Measurements from ENCODE around the gene ACCSL.

ACCSL gene

DNA sequence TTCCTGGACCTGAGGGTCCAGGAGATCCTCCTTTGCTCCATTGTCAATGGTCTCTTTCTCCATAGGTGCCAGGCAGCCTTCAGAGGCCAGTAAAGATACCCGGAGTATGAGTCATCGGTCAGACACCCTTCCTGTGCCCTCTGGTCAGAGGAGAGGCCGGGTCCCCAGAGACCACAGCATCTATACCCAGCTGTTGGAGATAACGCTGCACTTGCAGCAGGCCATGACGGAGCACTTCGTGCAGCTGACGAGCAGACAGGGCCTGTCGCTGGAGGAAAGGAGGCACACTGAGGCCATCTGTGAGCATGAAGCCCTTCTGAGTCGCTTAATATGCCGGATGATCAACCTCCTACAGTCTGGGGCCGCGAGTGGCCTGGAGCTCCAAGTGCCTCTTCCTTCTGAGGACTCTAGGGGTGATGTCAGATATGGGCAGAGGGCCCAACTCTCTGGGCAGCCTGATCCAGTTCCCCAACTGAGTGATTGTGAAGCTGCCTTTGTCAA, at the start of gene ACCSL:
ACCSL (plus strand) TSS at position 51 of the 501 bp plus-strand sequence; CDS start at position 107, 56 bp downstream.
- Mint-ChIP-seq H3K27me3 (ENCODE audit: low read depth) (peaks cover 12% of the 10 kb centered on the region), H3K36me3 (ENCODE audit: low read depth) (no peaks in the 10 kb centered on the region), H3K27ac (no peak within 1 kb of the TSS), H3K9me3 (no peaks in the 10 kb centered on the region), H3K4me1 (ENCODE audit: low read depth) (no peaks in the 10 kb centered on the region), H3K4me3 (no peak within 1 kb of the TSS)
- DNase-seq (ENCODE audit: low spot score), result no peak

DNA sequence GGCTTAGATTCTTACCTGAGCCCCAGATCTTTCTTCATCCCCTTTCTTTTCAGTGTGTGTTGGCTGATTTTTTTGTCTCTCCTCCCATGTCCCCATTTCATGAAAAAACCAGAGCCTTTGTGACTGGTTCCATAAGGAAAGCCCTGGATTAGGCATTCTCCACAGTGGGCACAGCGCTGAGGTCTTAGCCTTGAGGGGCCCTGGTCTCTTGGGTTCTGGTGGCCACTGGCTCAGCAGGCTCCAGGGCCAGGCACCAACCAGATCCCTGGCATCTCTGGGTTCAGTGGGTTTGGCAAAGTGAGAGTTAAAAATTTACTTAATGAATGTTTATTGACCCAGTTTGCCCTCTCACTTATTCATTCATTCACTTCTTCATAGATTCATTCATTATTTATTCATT, 49.5 kb upstream of the ACCSL start:
- Mint-ChIP-seq H3K36me3 (ENCODE audit: low read depth) (no peaks in the 10 kb centered on the region), H3K4me1 (ENCODE audit: low read depth) (no peaks in the 10 kb centered on the region), H3K4me3 (no peak overlapping the region)

DNA sequence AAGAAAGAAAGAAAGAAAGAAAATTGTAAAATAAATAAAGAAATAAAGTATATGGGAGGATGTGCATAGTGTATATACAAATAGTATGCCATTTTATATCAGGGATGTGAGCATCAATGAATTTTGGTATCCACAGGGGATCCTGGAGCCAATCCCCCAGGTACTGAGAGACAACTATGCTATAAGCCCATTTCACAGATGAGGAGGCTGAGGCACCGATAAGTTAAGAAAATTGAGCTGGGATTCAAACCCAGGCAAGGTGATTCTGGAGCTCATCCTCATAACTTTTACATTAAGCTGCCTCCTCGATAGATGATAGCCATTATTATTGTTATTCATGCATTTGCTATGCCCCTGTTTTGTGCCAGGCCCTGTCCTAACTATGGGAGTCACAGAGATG, 47.0 kb upstream of the ACCSL start:
- DNase-seq (ENCODE audit: low spot score), result no peak
- Mint-ChIP-seq H3K4me1 (ENCODE audit: low read depth) (no peaks in the 10 kb centered on the region), H3K4me3 (no peak overlapping the region), H3K27ac (no peak overlapping the region), H3K27me3 (ENCODE audit: low read depth) (peaks cover 3% of the 10 kb centered on the region), H3K36me3 (ENCODE audit: low read depth) (no peaks in the 10 kb centered on the region), H3K9me3 (no peaks in the 10 kb centered on the region)

More for the DNA sequence above, 49.5 kb upstream of the ACCSL start:
- H3K9me3 Mint-ChIP-seq, result no peaks in the 10 kb centered on the region
- no peak for DNase-seq (ENCODE audit: low spot score)
- no peak overlapping the region for H3K27ac Mint-ChIP-seq
- peaks cover 3% of the 10 kb centered on the region for H3K27me3 Mint-ChIP-seq (ENCODE audit: low read depth)

DNA sequence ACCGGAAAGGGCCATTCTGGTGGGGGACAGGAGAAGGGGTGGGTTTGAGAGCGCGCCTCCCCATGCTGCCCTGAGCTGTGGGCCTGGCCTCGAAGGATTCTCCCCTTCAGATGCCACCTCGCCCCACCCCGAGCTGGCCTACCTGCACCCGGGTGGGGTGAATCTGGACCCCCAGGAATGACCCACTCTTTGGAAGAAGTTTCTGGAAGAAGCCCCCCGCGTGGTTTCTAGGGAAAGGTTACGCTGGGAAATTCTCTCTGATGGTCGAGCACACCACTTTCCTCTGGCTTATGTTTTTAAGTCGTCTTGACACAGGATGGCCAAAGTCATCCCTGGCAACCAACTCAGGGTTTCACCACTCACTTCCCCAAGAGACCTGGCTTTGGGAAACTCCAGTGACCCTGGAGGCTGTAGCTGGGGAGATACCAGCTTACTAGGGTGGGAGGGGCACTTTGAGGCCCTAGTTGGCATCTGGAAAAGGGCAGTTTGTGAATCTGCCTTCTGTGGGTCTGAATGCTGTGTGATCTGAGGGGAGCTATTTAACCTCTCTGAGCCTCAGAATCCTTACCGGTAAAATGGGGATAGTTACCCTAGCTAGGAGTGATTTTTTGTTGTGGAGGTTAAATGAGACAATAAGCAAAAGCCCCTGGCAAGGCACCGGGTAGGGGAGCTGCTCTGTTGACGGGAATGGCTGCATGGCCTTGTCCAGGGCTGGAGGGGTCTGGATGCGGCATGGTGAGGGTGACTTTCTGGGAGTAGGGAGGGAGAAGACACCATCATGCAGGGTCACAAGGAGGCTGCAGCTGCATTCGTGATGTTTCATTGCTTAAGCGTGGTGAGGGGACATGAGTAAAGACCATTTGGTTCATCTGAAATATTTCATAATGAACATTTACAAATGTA, 45.3 kb upstream of the ACCSL start:
- Mint-ChIP-seq H3K9me3 (no peaks in the 10 kb centered on the region), H3K4me1 (ENCODE audit: low read depth) (no peaks in the 10 kb centered on the region), H3K4me3 (no peak overlapping the region), H3K27ac (no peak overlapping the region), H3K27me3 (ENCODE audit: low read depth) (peaks cover 3% of the 10 kb centered on the region), H3K36me3 (ENCODE audit: low read depth) (no peaks in the 10 kb centered on the region)
- no peak for DNase-seq (ENCODE audit: low spot score)

DNA sequence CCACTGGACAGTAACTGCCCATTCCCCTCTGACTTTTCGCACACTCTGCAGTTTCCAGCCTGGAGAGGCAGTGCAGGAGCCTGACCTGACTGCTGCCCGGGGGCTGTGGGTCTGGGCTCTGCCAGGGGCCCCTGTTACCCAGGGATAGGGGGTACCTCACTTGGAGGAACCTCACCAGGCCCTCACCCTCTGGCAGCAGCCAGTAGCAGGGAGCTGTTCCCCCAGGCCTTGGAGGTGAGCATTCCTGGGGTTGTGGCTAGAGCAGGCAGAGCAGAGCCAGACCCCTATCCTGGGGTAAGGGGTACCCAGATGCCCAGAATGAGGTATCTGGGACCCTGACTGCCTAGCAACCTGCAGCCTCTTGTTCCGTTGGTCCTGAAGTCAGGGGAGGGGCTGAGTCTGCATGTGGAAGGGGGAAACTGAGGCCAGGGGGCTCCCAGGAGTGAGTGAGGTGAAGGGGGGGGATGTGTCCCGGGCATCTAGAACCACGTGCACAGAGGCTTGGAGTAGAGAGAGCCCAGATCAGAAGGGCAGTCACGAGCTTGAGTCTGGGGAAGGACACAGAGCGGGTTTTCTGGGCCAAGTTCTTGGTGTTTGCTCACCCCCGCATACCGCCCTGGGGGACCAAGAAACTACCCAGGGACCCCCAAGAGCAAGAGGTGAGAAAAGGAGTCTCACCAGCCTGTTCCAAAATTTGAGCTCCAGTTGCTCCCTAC, 43.9 kb upstream of the ACCSL start:
- Mint-ChIP-seq H3K27me3 (ENCODE audit: low read depth) (peaks cover 3% of the 10 kb centered on the region), H3K4me3 (no peak overlapping the region), H3K27ac (no peak overlapping the region), H3K9me3 (no peaks in the 10 kb centered on the region), H3K4me1 (ENCODE audit: low read depth) (no peaks in the 10 kb centered on the region), H3K36me3 (ENCODE audit: low read depth) (no peaks in the 10 kb centered on the region)
- no peak for DNase-seq (ENCODE audit: low spot score)

DNA sequence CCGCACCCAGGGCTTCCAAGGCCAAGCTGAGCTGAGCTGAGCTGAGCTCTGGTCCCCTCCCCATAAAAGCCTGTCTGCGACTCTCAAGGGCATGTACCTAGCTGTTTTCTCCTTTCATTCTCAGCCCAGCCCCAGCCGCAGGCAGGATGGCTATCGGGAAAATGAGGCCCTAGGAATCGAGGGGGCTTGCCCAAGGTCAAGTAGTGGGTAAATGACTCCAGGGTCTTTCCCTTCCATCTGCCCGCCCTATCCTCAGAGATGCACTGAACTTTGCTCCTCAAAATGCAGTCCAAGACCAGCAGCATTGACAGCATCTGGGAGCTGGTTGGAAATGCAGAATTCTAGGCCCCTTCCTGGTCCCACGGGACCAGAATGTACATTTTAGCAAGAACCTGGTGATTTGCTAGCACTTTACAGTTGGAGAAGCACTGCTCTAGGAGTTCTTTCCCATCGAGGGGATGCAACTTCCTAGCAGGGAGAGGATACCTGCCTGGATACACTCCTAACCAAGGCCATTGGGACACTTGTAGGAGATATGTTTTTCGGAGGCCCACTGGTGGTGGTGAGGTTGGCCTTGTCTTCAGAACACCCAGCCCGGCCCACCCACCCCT, 43.2 kb upstream of the ACCSL start:
- Mint-ChIP-seq H3K27me3 (ENCODE audit: low read depth) (peaks cover 3% of the 10 kb centered on the region), H3K36me3 (ENCODE audit: low read depth) (no peaks in the 10 kb centered on the region), H3K4me3 (no peak overlapping the region), H3K9me3 (no peaks in the 10 kb centered on the region), H3K4me1 (ENCODE audit: low read depth) (no peaks in the 10 kb centered on the region), H3K27ac (no peak overlapping the region)
- DNase-seq (ENCODE audit: low spot score), result no peak

DNA sequence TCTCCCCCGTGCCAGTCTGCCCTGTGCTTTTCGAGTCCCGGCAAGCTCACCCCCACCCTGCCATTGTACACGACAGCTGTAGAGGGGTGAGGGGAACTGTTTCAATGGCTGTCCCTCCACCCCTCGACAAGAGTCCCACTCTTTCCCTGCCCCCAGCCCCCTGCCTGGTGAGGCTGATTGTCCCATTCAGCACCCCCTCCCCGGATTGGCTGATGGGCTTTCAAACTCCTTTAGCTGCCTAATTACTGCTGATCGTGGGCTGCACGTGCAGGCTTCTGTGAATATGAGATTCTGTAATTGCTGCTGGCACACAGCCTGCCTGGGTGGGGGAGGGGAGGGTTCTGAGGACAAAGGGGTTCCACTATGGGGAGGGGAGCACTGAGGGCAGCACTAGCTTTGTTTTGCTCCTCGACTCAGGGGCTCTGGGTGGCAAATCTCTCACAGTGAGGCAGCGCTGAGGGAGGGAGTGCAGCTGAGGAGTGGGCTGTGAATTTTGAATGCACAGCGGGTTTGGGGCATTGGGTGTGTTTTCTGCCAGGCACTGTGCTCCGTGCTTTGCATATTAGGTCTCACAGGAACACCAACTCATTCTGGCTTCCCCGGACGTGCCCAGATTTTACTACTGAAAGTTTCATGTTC, 42.6 kb upstream of the ACCSL start:
- Mint-ChIP-seq H3K27ac (no peak overlapping the region), H3K9me3 (no peaks in the 10 kb centered on the region), H3K27me3 (ENCODE audit: low read depth) (peaks cover 3% of the 10 kb centered on the region), H3K4me1 (ENCODE audit: low read depth) (no peaks in the 10 kb centered on the region), H3K36me3 (ENCODE audit: low read depth) (no peaks in the 10 kb centered on the region), H3K4me3 (no peak overlapping the region)
- DNase-seq (ENCODE audit: low spot score), result no peak

DNA sequence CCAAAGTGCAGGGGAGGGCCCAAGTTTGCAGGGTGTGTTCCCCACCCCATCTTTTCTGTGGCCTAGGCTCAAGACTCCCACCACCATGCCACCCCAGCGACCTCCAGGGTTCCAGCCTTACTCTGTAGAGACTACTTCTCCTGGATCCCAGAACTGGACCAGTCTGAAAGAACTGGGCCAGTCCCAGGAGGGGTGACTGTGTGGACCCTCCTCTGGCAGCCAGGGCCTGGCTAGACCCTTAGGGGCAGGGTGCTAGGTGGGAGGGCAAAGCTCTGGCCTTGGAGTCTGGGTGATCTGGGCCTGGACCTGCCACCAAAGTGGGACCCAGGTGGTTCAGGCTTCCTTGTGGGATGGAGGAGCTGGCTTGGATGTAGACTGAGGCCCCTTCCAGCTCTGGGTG, 41.8 kb upstream of the ACCSL start:
- Mint-ChIP-seq H3K36me3 (ENCODE audit: low read depth) (no peaks in the 10 kb centered on the region), H3K9me3 (no peaks in the 10 kb centered on the region), H3K27ac (no peak overlapping the region), H3K4me3 (no peak overlapping the region), H3K27me3 (ENCODE audit: low read depth) (peaks cover 3% of the 10 kb centered on the region), H3K4me1 (ENCODE audit: low read depth) (no peaks in the 10 kb centered on the region)
- no peak for DNase-seq (ENCODE audit: low spot score)

DNA sequence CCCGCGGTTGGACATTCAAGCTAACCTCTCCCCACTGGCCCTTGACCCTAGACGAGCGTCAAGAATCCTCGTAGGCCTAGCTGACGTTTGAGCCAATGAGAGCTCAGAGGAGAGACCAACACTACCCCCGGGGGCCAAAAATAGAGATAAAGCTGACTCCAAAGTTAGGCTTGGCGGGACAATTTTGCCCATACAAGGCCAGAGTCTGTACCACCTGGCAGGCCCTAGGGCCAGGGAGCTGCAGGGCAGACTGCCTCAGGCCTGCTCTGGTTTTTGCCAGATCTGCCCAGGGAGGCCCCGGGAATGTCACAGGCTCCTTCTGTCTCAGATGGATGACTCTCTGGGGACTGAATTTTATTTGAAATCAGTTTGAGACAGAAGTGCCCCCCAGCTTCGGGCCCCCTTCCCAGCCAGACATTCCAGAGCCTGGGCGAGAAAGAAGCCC, 40.8 kb upstream of the ACCSL start:
- DNase-seq (ENCODE audit: low spot score), result no peak
- Mint-ChIP-seq H3K27ac (no peak overlapping the region), H3K9me3 (no peaks in the 10 kb centered on the region), H3K4me3 (no peak overlapping the region), H3K4me1 (ENCODE audit: low read depth) (no peaks in the 10 kb centered on the region), H3K27me3 (ENCODE audit: low read depth) (peaks cover 8% of the 10 kb centered on the region), H3K36me3 (ENCODE audit: low read depth) (no peaks in the 10 kb centered on the region)

DNA sequence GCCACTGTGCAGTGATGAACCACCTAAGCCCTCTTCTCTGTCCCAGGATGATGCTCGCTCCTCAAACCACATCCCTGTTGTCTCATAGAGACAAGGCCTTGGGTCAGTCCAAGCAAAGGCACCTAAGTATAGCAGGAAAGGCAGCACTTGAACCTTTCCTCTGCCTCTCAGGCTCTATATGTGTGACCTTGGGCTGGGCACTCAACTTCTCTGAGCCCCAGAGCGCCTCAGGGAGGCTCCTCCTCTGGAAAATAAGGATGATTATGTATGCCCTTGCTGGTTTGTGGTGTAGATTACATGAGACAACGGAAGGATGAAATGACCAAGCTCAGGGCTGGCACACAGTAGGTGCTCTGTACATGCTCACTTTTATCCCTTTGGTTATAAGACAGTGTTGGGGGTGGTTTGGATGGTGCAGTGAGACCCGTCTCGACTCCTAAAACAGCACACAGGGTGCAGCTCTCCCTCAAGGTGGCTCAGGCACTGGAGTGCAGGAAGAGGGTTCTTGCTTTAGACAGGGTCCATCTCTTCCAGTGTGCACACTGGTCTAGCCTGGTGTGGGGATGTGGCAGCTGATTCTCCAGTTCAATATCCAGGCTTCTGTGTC, 40.2 kb upstream of the ACCSL start:
- no peak overlapping the region for H3K4me3 Mint-ChIP-seq
- DNase-seq (ENCODE audit: low spot score), result no peak
- H3K36me3 Mint-ChIP-seq (ENCODE audit: low read depth), result no peaks in the 10 kb centered on the region
- H3K9me3 Mint-ChIP-seq, result no peaks in the 10 kb centered on the region
- no peaks in the 10 kb centered on the region for H3K4me1 Mint-ChIP-seq (ENCODE audit: low read depth)
- H3K27ac Mint-ChIP-seq, result no peak overlapping the region
- peaks cover 8% of the 10 kb centered on the region for H3K27me3 Mint-ChIP-seq (ENCODE audit: low read depth)

DNA sequence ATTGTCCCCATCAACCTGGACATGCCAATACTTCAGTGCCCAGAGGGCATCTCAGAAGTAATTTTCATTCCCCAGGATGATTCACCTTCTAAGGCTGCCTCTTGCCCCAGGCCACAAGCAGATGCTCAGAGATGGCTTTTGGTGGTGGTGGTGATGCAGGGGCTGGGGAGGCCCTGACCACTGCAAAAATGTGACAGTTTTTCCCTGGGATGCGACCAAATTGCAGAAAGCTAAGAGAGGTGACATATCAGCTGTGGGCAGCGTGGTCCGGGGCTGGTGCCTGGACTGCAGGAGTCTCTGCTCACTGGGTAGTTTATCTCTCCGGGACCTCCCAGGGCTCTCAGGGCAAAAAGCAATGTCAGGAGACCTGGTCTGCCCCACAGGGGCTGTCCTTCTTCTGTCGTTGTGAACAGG, 39.7 kb upstream of the ACCSL start:
- H3K4me3 Mint-ChIP-seq, result no peak overlapping the region
- H3K9me3 Mint-ChIP-seq, result no peaks in the 10 kb centered on the region
- peaks cover 8% of the 10 kb centered on the region for H3K27me3 Mint-ChIP-seq (ENCODE audit: low read depth)
- DNase-seq (ENCODE audit: low spot score), result no peak
- no peaks in the 10 kb centered on the region for H3K36me3 Mint-ChIP-seq (ENCODE audit: low read depth)
- H3K4me1 Mint-ChIP-seq (ENCODE audit: low read depth), result no peaks in the 10 kb centered on the region
- no peak overlapping the region for H3K27ac Mint-ChIP-seq

DNA sequence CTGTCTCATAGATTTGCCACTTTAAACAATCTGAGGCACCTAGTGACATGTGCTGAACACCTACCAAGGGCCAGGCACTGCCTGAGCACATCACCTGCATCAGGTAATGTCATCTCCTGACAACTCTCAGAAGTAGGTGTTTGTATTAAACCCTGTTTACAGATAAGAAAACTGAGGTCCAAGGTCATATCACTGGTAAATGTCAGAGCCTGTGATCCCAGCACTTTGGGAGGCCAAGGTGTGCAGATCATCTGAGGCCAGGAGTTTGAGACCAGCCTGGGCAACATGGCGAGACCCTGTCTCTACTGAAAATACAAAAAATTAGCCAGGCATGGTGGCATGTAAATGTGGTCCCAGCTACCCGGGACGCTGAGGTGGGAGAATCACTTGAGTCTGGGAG, 39.1 kb upstream of the ACCSL start:
- no peaks in the 10 kb centered on the region for H3K36me3 Mint-ChIP-seq (ENCODE audit: low read depth)
- no peak for DNase-seq (ENCODE audit: low spot score)
- H3K4me1 Mint-ChIP-seq (ENCODE audit: low read depth), result no peaks in the 10 kb centered on the region
- no peaks in the 10 kb centered on the region for H3K9me3 Mint-ChIP-seq
- peaks cover 8% of the 10 kb centered on the region for H3K27me3 Mint-ChIP-seq (ENCODE audit: low read depth)
- H3K4me3 Mint-ChIP-seq, result no peak overlapping the region
- no peak overlapping the region for H3K27ac Mint-ChIP-seq

DNA sequence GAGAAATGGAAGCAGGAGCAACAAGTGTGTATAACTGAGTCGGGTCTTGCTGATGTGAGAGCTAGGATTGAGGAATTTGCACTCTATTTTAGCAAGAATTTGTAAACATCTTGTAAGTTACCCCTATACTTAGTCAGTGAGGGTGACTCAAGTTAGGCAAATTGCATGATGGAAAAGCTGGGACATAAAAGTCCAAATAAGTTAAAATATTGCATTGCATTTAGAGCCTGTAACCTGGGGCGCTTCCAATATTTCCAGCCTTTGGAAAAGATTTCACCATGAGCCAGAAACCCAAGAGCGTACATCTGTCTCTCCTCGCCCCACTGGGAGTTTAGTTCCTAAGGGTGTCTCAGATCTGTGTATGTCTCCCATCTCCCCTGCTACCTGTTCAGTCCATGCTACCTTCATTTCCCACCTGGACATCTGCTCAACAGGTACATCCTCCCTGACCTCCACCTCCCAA, 37.0 kb upstream of the ACCSL start:
- no peak for DNase-seq (ENCODE audit: low spot score)
- Mint-ChIP-seq H3K27ac (no peak overlapping the region), H3K4me1 (ENCODE audit: low read depth) (no peaks in the 10 kb centered on the region), H3K9me3 (no peaks in the 10 kb centered on the region), H3K4me3 (no peak overlapping the region), H3K27me3 (ENCODE audit: low read depth) (peaks cover 8% of the 10 kb centered on the region), H3K36me3 (ENCODE audit: low read depth) (no peaks in the 10 kb centered on the region)

Data from T-helper 2 cell treated with Interferon-gamma antibody and Interleukin-4, amounts not matched to agents 5 μg/mL and 100 μg/mL, for 36 hours (primary cell).